H1 (cell line): ENCODE data around the gene VPS13D. TPM values are rescaled to one million over a fixed set of nuclear protein-coding genes. Genes with fewer than 3 reads are reported as not detected.

Source experiments
- CTCF ChIA-PET: fragments of 300-600 bp; sonication (Branson Sonifier 250); formaldehyde crosslinking; loops from one replicate; lab custom pipeline; 2021; ENCODE audit not compliant: partially characterized antibody; lab: Charles Lee
- POLR2A ChIA-PET: fragments of 300-600 bp; sonication (Branson Sonifier 250); formaldehyde crosslinking; loops from one replicate; lab custom pipeline; 2021; ENCODE audit warnings: inconsistent platforms; ENCODE audit not compliant: partially characterized antibody; lab: Charles Lee
- DNase-seq, 2 experiments: peaks; one replicate each; pipeline versions ENCODE4 v3.0.0 to v3.0.0-alpha.2; 2010 to 2022; ENCODE audit warnings: low spot score in 2 of 2, low read depth in 1 of 2, mixed read lengths in 1 of 2
- FAIRE-seq: peaks from 2 replicates; lab custom pipeline; 2011; peaks lifted over from hg19 to GRCh38; lab: Jason Lieb, UNC
- H2AFZ ChIP-seq: 2 replicates; pipeline ENCODE4 v1.8.1; 2012; ENCODE audit warnings: low read length, inconsistent platforms
- H2AK5ac ChIP-seq: 2 replicates; pipeline ENCODE4 v1.6.1; 2013; ENCODE audit warnings: low read depth, low read length
- H2BK120ac ChIP-seq: replicated peaks from 2 replicates; pipeline ENCODE3; 2013; ENCODE audit warnings: low read depth, low read length, inconsistent platforms
- H2BK12ac ChIP-seq: 2 replicates; pipeline ENCODE4 v1.6.1; 2013; ENCODE audit warnings: low read depth, low read length
- H2BK15ac ChIP-seq: 2 replicates; pipeline ENCODE4 v1.6.1; 2013; ENCODE audit warnings: low read length
- H2BK20ac ChIP-seq: 2 replicates; pipeline ENCODE4 v1.6.1; 2013; ENCODE audit warnings: low read length
- H2BK5ac ChIP-seq: 2 replicates; pipeline ENCODE4 v1.6.1; 2013; ENCODE audit warnings: low read depth, low read length
- H3K14ac ChIP-seq: 2 replicates; pipeline ENCODE4 v1.6.1; 2013; ENCODE audit warnings: inconsistent platforms; ENCODE audit not compliant: insufficient read length
- H3K18ac ChIP-seq: 2 replicates; pipeline ENCODE4 v1.6.1; 2013; ENCODE audit warnings: low read length; ENCODE audit errors: extremely low read depth
- H3K23ac ChIP-seq: 2 replicates; pipeline ENCODE4 v1.6.1; 2013; ENCODE audit warnings: inconsistent platforms; ENCODE audit not compliant: insufficient read length
- H3K23me2 ChIP-seq: 2 replicates; pipeline ENCODE4 v1.6.1; 2013; ENCODE audit warnings: low read depth, low read length
- H3K27ac ChIP-seq: 2 replicates; pipeline ENCODE4 v1.6.1; 2011; ENCODE audit warnings: low read depth, low read length, inconsistent platforms
- H3K27me3 ChIP-seq, 4 experiments: replicated peaks in 1 of 4; 1 replicate in 1 of 4; 2 replicates in 3 of 4; pipeline versions ENCODE4 v1.6.1 to v1.8.1; 2011 to 2013; ENCODE audit warnings: low read length in 3 of 4, mild to moderate bottlenecking in 3 of 4, inconsistent platforms in 2 of 4, mixed read lengths in 2 of 4, moderate library complexity in 1 of 4; ENCODE audit not compliant: control insufficient read depth in 3 of 4, insufficient read depth in 3 of 4; ENCODE audit errors: extremely low read depth in 1 of 4
- H3K36me3 ChIP-seq, 4 experiments: 2 replicates each; pipeline versions ENCODE4 v1.6.1 to v1.8.1; 2011 to 2013; ENCODE audit warnings: mild to moderate bottlenecking in 4 of 4, low read length in 3 of 4, moderate library complexity in 2 of 4, control low read depth in 1 of 4, inconsistent platforms in 1 of 4; ENCODE audit not compliant: insufficient read depth in 4 of 4, control insufficient read depth in 2 of 4
- H3K4ac ChIP-seq: replicated peaks from 2 replicates; pipeline ENCODE3; 2013; ENCODE audit warnings: low read length, low read depth, mixed read lengths, inconsistent platforms; ENCODE audit not compliant: insufficient read length
- H3K4me1 ChIP-seq, 4 experiments: replicated peaks in 1 of 4; 1 replicate in 1 of 4; 2 replicates in 3 of 4; pipeline versions ENCODE4 v1.6.1 to v1.8.1; 2011 to 2013; ENCODE audit warnings: low read length in 3 of 4, inconsistent platforms in 2 of 4, mixed read lengths in 1 of 4; ENCODE audit not compliant: insufficient read depth in 4 of 4, control insufficient read depth in 3 of 4
- H3K4me2 ChIP-seq, 2 experiments: 2 replicates each; pipeline versions ENCODE4 v1.6.1 to v1.8.1; 2011 to 2013; ENCODE audit warnings: low read depth in 2 of 2, low read length in 2 of 2, control low read depth in 1 of 2, inconsistent platforms in 1 of 2, mild to moderate bottlenecking in 1 of 2; ENCODE audit not compliant: insufficient read depth in 1 of 2
- H3K4me3 ChIP-seq, 4 experiments: fragments of 200-600, 300-600 bp in 1 of 4; sonication (generic), shearing (Covaris generic), sonication (Bioruptor Twin) in 1 of 4; 2 replicates each; pipeline versions ENCODE4 v1.5.1 to v1.8.1; 2011 to 2016; ENCODE audit warnings: low read length in 4 of 4, low read depth in 3 of 4, control low read depth in 2 of 4, inconsistent platforms in 2 of 4, mild to moderate bottlenecking in 2 of 4, mixed read lengths in 1 of 4, moderate library complexity in 1 of 4; ENCODE audit not compliant: insufficient read depth in 2 of 4; ENCODE audit errors: extremely low read depth in 1 of 4
- H3K56ac ChIP-seq: replicated peaks from 2 replicates; pipeline ENCODE3; 2013; ENCODE audit warnings: low read depth, mild to moderate bottlenecking, mixed read lengths, low read length, inconsistent platforms; ENCODE audit not compliant: insufficient read length
- H3K79me1 ChIP-seq: 2 replicates; pipeline ENCODE4 v1.6.1; 2013; ENCODE audit warnings: low read depth, low read length, control low read depth
- H3K79me2 ChIP-seq, 2 experiments: 2 replicates each; pipeline versions ENCODE4 v1.6.1 to v1.8.1; 2012 to 2013; ENCODE audit warnings: low read length in 2 of 2, mild to moderate bottlenecking in 2 of 2, inconsistent platforms in 1 of 2; ENCODE audit not compliant: insufficient read depth in 2 of 2, control insufficient read depth in 1 of 2
- H3K9ac ChIP-seq, 4 experiments: replicated peaks in 1 of 4; 1 replicate in 1 of 4; 2 replicates in 3 of 4; pipeline versions ENCODE4 v1.6.1 to v1.8.1; 2011 to 2013; ENCODE audit warnings: low read depth in 3 of 4, low read length in 3 of 4, control low read depth in 2 of 4, mild to moderate bottlenecking in 2 of 4, moderate library complexity in 2 of 4, inconsistent platforms in 1 of 4; ENCODE audit errors: extremely low read depth in 1 of 4
- H3K9me3 ChIP-seq, 2 experiments: 2 replicates each; pipeline versions ENCODE4 v1.6.1 to v1.8.1; 2012 to 2013; ENCODE audit warnings: mild to moderate bottlenecking in 2 of 2, moderate library complexity in 2 of 2, control low read depth in 1 of 2, inconsistent platforms in 1 of 2, low read depth in 1 of 2, low read length in 1 of 2, mixed read lengths in 1 of 2; ENCODE audit not compliant: insufficient read depth in 2 of 2
- H4K20me1 ChIP-seq, 2 experiments: replicated peaks in 1 of 2; 2 replicates each; pipeline versions ENCODE3 to v1.8.1; 2011 to 2013; ENCODE audit warnings: inconsistent platforms in 2 of 2, low read length in 2 of 2, mild to moderate bottlenecking in 1 of 2; ENCODE audit not compliant: insufficient read depth in 2 of 2, control insufficient read depth in 1 of 2
- H4K5ac ChIP-seq: 2 replicates; pipeline ENCODE4 v1.6.1; 2013; ENCODE audit warnings: low read length, low read depth, mixed read lengths, inconsistent platforms; ENCODE audit not compliant: insufficient read length
- H4K8ac ChIP-seq: 2 replicates; pipeline ENCODE4 v1.8.0; 2013; ENCODE audit warnings: mild to moderate bottlenecking, moderate library complexity, low read length, inconsistent platforms; ENCODE audit not compliant: insufficient read depth; ENCODE audit errors: extremely low read depth
- H4K91ac ChIP-seq: replicated peaks from 2 replicates; pipeline ENCODE3; 2013; ENCODE audit warnings: low read length, mixed read lengths, inconsistent platforms; ENCODE audit not compliant: insufficient read length
- BCL11A ChIP-seq, 2 experiments: IDR thresholded peaks; one replicate each; pipeline ENCODE4 v1.6.1; 2011; ENCODE audit warnings: low read depth in 2 of 2, low read length in 2 of 2, mild to moderate bottlenecking in 2 of 2
- CTCF ChIP-seq, 3 experiments: IDR thresholded peaks; 1 replicate in 2 of 3; 2 replicates in 1 of 3; pipeline versions ENCODE4 v1.5.1 to v1.6.1; 2011; ENCODE audit warnings: low read length in 3 of 3, mild to moderate bottlenecking in 3 of 3, inconsistent platforms in 2 of 3, low read depth in 1 of 3, moderate library complexity in 1 of 3; ENCODE audit not compliant: insufficient read depth in 1 of 3; ENCODE audit errors: control extremely low read depth in 1 of 3
- EP300 ChIP-seq, 2 experiments: IDR thresholded peaks; 1 replicate in 1 of 2; 2 replicates in 1 of 2; pipeline ENCODE4 v1.6.1; 2011 to 2012; ENCODE audit warnings: low read depth in 2 of 2, low read length in 2 of 2, mild to moderate bottlenecking in 2 of 2, borderline replicate concordance in 1 of 2, inconsistent platforms in 1 of 2, moderate library complexity in 1 of 2
- JUN ChIP-seq: IDR thresholded peaks from 2 replicates; pipeline ENCODE4 v1.6.1; 2011; ENCODE audit warnings: low read depth, mild to moderate bottlenecking, improper control_type of control experiment, low read length
- KDM1A ChIP-seq: fragments of 200-600, 300-600 bp; sonication (generic); IDR thresholded peaks from 2 replicates; pipeline ENCODE4 v1.7.1; 2016; ENCODE audit warnings: mild to moderate bottlenecking, low read length, borderline replicate concordance
- MAFK ChIP-seq: IDR thresholded peaks from 2 replicates; pipeline ENCODE4 v1.6.1; 2012; ENCODE audit warnings: low read depth, mild to moderate bottlenecking, improper control_type of control experiment, low read length
- POLR2AphosphoS5 ChIP-seq: IDR thresholded peaks from 2 replicates; pipeline ENCODE4 v1.6.1; 2011; ENCODE audit warnings: low read depth, low read length
- RBBP5 ChIP-seq: IDR thresholded peaks from 2 replicates; pipeline ENCODE4 v1.7.1; 2012; ENCODE audit warnings: low read depth, mild to moderate bottlenecking, inconsistent platforms, low read length, moderate library complexity, borderline replicate concordance
- SP2 ChIP-seq: IDR thresholded peaks from 2 replicates; pipeline ENCODE4 v1.6.1; 2012; ENCODE audit warnings: mild to moderate bottlenecking, low read length, inconsistent platforms
- SP4 ChIP-seq: IDR thresholded peaks from 2 replicates; pipeline ENCODE4 v1.6.1; 2012; ENCODE audit warnings: low read length, inconsistent platforms
- WGBS, 2 experiments: shearing (Covaris generic) in 1 of 2; methylation state at CpG; one replicate each; pipeline versions ENCODE4 v1.1.6 to v1.1.7; 2013 to 2015; ENCODE audit warnings: low lambda C conversion rate in 2 of 2, mixed read lengths in 2 of 2, inconsistent platforms in 1 of 2, low coverage in 1 of 2, missing lambda C conversion rate in 1 of 2; ENCODE audit not compliant: insufficient replicate concordance in 2 of 2, insufficient coverage in 1 of 2, insufficient read length in 1 of 2; ENCODE audit errors: extremely low coverage in 1 of 2, missing lambda C conversion rate in 1 of 2; 5-methylcytosine and 5-hydroxymethylcytosine counted together
- polyA plus RNA-seq, 7 experiments: library from polyadenylated mRNA; depleted of rRNA in 3 of 7; stranded (reverse) in 5 of 7; unstranded in 2 of 7; fragments of >200 nt in 5 of 7; fragments of 200-250 nt in 2 of 7; gene quantifications; 1 replicate in 5 of 7; 2 replicates in 1 of 7; 4 replicates in 1 of 7; pipeline versions ENCODE4 v1.2.1 to v1.2.3, GENCODE V29; 2011 to 2013; ENCODE audit warnings: missing spikeins in 2 of 7, mixed read lengths in 2 of 7
- total RNA-seq: library from RNA; stranded (reverse); fragmentation: NEBNext Ultra II Directional; extraction: Animal tissue kit (Norgen Biotek cat#: 25700); gene quantifications from 2 replicates; pipeline ENCODE4 v1.2.1, GENCODE V29; 2021

The VPS13D gene
- total and polyA plus RNA-seq, 2 of the 8 experiments (the other 6 are each of a cell fraction or from before 2014, with no cell fraction given), result 10.9 to 31.2 TPM

GRCh38 chr1:12301518-12302237 lies 71.8 kb downstream of the VPS13D start:
- H2BK12ac ChIP-seq, result no peak overlapping the region
- H3K9ac ChIP-seq, result no peak overlapping the region; a peak in 1 of 7 replicates
- no peak overlapping the region for H3K4me3 ChIP-seq
- POLR2A ChIA-PET, result no interaction called here
- H2BK15ac ChIP-seq, result no peak overlapping the region
- H4K20me1 ChIP-seq, result no peaks in the 10 kb centered on the region
- H2BK5ac ChIP-seq, result no peak overlapping the region
- DNase-seq (no peak), FAIRE-seq (no peak)
- no peak overlapping the region for H2AFZ ChIP-seq
- H3K23me2 ChIP-seq, result no peaks in the 10 kb centered on the region
- H3K14ac ChIP-seq, result no peak overlapping the region
- no peak overlapping the region for H2BK120ac ChIP-seq
- CTCF ChIA-PET, result interaction anchor here (1.2 to 1.7 kb wide), 3 partner anchors 10 to 29 kb away, joined by 3 to 4 read pairs (median 4); no protein-coding TSS in a partner anchor
- peaks cover 0 to 1% (median 0%) of the 10 kb centered on the region in 4 experiments; a peak in 1 of 7 replicates for H3K27me3 ChIP-seq
- H2BK20ac ChIP-seq, result no peak overlapping the region
- H3K56ac ChIP-seq, result no peak overlapping the region
- H3K18ac ChIP-seq, result no peak overlapping the region
- H3K4me2 ChIP-seq, result no peak overlapping the region
- H2AK5ac ChIP-seq, result no peak overlapping the region
- H3K9me3 ChIP-seq, result peaks cover 7 to 8% of the 10 kb centered on the region in 2 experiments
- no peaks in the 10 kb centered on the region for H3K4me1 ChIP-seq
- H4K5ac ChIP-seq, result no peak overlapping the region
- peaks cover 0 to 29% (median 12%) of the 10 kb centered on the region in 4 experiments; a peak in 7 of 8 replicates for H3K36me3 ChIP-seq
- no peaks in the 10 kb centered on the region for H3K79me2 ChIP-seq
- 91% methylated on average over 8 of the region's 8 CpGs; no CpG with 5 or more reads in 1 of the 2 experiments for WGBS, 2 experiments
- H4K8ac ChIP-seq, result no peak overlapping the region
- no peak overlapping the region for H3K4ac ChIP-seq
- no peak overlapping the region for H4K91ac ChIP-seq
- no peak overlapping the region for H3K27ac ChIP-seq
- no peaks in the 10 kb centered on the region for H3K79me1 ChIP-seq
- no peak overlapping the region for H3K23ac ChIP-seq
- TF ChIP-seq BCL11A (IDR thresholded peaks at IDR 0.05; ENCODE audit: low read depth in 2 of 2, low read length in 2 of 2) (no peak), KDM1A (no peak), SP4 (no peak), SP2 (no peak), RBBP5 (no peak), POLR2AphosphoS5 (no peak), CTCF (IDR thresholded peaks at IDR 0.05; ENCODE audit: control extremely low read depth in 1 of 3, insufficient read depth in 1 of 3, low read depth in 1 of 3, low read length in 3 of 3) (no peak), EP300 (IDR thresholded peaks at IDR 0.05; ENCODE audit: borderline replicate concordance in 1 of 2, low read depth in 2 of 2, low read length in 2 of 2) (no peak), MAFK (no peak), JUN (no peak)
